Breast epithelium (tissue), 3 donors: ENCODE results near the gene COPS4.

Source experiments
- CTCF ChIP-seq, 3 donors: fragments of 450-650 bp; IDR thresholded peaks; one replicate each; pipeline ENCODE4 v1.5.1; 2016 to 2017; ENCODE audit warnings: antibody characterized with exemption in 3 of 3, mild to moderate bottlenecking in 3 of 3, moderate library complexity in 3 of 3
- POLR2A ChIP-seq: fragments of 450-650 bp; IDR thresholded peaks from one replicate; pipeline ENCODE4 v1.6.1; 2016; ENCODE audit warnings: antibody characterized with exemption, mild to moderate bottlenecking, moderate library complexity

GRCh38 chr4:83080561-83080960 lies 45.6 kb downstream of the COPS4 start:
- TF ChIP-seq POLR2A, result no peak
- no peak for TF ChIP-seq CTCF (IDR thresholded peaks at IDR 0.05)
